ENCODE results near the gene GRM1.

DNA sequence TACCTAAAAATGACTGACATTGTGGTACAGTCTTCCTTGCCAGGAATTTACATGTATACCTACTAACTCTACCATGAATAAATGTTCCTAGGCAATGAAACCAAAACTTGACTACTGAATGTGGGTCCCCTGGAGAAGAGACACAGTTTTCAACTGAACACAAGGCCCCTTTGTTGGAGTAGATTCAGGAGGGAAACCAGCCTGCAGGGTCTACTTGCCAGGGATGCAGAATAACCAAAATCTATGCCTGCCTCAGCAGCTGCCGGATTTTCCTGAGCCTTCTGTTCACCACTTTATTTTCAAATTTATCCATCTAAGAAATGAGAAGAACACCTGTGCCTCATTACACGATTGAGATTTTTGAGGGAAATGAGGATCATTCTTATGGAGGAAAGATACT, 211.9 kb downstream of the GRM1 start:
- no peak for TF ChIP-seq POLR2AphosphoS5 (IDR thresholded peaks at IDR 0.05; ENCODE audit: borderline replicate concordance, low read depth, low read length)
- TF ChIP-seq EZH2 (IDR thresholded peaks at IDR 0.05), result no peak
- no peak for TF ChIP-seq FOXP2 (optimal IDR thresholded peaks at IDR 0.05; ENCODE audit: control extremely low read depth, extremely low read length, insufficient read depth)
